HG03378 (cell line): ENCODE data around the gene FABP1.

Experiments used
- ATAC-seq: cut with Tn5 transposase; IDR thresholded peaks from one replicate; pipeline ENCODE4 v1.9.1; 2021; ENCODE audit warnings: mild to moderate bottlenecking, moderate library complexity; ENCODE audit not compliant: unreplicated experiment

FABP1 gene

DNA sequence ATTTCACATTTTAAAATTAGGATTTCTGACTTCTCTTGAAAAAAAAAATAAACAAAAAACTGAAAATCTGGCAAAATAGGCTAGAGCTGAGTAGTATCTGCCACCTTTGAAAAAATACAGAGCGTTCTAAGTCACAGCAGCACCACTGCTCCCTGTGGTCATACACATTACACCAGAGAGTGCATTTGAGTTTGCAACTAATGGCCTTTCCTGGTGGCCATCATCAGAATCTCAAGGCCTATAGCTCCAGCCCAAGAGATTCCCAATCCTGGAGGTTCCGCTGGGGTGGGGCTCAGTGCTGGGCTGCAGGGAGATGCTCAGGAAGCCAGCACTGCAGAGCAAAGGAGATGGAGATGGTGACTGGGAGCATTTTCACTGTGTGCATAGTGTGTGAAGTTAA is 42.8 kb downstream of the FABP1 start:
- ATAC-seq: no peak

DNA sequence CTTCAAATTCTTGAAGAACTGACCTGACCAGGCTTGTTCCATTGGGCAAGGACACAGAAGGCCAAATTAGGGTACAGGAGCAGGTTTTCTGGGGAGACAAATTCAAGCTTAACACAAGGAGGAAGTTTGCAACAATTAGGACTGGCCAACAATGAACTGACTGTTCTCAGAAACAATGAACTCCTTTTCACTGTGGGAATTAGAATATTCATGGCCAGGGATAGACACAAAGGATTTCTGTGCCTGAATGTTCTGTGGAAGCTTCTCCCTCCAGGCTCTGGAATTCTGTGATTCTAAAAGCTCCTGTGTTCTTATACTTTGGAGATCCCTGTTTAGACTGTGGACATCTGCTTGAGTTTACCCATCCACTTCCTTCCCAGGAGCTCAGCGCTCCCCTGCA is 45.1 kb downstream of the FABP1 start:
- ATAC-seq: no peak

DNA sequence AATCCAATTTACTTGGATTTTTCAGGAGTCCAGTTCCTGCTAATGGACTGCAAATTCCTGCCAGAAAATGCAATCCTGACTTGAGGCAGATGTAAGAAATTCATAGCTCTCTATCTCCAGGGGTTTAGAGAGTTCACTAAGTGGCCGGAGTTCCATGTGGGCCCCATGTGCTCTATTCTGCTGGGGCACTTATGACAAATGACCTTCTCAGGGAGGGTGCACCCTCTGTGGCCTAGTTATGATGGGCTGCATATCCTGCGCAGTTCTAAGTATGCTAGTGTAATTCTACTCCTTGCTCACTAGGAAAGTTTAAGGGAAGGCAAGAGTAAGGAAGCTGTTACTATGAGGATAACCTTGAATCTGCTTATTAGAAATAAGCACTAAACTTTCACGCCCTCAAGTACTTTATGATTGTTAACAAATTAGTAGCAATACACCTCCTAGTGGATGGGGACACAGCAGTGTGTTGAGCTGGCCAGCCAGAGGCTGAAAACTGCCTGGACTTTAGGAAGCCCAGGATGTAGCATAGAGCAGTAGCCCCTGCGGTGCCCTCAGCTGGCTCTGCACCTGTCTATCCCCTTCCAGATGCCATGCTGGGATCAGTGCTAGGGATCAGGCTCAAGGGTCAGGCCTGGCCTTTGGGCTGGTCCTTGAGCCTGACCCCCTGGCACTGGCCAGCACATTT is 45.8 kb downstream of the FABP1 start:
- ATAC-seq: no peak

DNA sequence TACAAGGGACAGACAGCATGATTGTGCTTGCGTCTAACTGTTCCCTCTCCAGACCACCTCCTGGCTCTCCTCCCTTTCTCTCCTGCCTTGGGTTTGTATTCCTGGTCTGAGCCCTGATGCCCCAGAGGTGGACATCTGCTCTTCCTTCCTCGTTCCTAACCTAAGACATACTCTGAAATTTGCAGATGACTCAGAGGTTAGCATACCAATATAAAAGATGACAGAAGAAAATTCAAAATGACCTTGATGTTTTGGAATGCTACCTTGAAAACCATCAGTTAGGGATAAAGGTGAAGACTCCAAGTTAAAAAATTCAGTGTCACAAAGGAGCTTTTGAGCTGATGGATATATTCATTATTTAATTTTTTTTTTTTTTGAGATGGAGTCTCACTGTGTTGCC is 47.3 kb downstream of the FABP1 start:
- ATAC-seq: no peak

DNA sequence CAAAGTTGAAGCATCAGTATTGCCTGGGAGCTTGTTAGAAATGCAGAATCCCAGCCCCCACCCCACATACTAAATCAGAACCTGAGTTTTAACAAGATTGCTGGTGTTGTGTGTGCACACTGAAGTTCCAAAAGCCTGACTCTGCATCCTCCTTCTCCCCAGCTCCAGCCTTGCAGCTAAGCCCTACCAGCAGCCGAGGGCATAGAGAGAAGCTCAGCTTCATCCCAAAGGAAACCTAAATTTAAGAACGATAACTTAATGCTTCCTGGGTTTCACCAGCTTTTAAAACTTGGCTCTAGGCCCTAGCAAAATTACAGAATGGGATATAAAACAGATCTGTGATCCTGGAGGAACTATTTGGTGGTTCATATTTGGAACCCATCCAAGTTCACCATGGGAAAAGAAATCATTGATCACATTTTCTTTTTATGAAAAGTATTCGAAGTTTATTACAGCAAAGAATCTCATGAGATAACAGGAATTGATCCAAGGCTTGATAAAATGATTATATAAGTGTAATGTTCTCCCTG is 49.2 kb downstream of the FABP1 start:
- no peak for ATAC-seq

DNA sequence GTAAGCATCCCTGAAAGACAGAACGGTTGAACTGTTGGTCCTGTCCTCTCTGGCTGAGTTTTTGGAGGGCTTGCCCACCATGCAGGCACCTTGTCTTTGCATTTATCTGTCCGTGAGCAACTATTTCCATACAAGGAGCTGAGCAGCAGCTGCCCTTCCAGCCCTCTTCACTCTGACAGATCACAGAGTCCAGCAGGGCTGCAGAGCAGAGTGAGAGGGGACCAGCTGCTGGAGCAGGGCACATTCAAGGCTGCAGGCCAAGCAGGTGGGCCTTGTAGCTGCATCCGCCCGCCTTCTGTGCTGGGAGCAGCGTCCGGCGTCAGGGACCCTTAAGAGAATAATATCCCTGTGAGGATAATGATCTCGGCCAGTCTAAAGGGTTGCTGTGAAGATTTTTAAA is 50.8 kb downstream of the FABP1 start:
- ATAC-seq: no peak

DNA sequence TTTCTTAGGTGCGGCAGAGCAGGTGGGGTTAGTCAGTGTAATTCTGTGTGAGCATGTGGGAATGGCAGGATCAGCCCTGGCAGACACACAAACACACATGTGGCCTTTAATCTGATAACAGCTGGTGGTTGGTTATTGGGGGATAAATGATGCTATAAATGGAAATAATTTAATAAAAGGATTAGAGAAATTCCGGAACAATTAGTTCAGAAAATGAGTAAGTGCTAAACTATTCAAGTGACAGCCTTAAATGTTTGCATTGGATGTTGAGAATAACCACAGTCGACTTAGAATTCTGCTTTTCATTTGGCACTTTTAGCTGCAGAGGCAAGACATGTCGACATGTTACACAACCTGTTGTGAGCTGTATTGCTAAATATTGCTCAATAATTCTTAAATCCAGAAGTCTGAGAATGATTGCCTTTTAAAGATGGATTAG is 53.0 kb downstream of the FABP1 start:
- no peak for ATAC-seq

DNA sequence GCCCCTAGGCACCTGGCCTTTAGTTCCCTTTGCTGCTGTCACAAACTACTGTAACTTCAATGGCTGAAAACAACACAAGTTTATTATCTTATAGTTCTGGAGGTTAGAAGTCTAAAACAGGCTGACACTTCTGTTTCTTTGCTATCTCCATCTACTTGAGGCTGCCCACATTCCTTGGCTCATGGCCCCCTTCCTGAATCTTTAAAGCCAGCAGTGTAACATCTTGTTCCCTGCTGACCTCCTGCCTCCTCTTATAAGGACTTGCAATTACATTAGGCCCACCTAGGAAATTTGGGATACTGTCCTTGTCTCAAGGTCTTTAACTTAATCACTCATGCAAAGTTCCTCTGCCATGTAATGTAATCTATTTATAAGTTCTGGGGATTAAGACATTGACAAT is 53.7 kb downstream of the FABP1 start:
- ATAC-seq: no peak
